ENCODE results near the gene TAF6. TPM values are rescaled to one million over a fixed set of nuclear protein-coding genes. Genes with fewer than 3 reads are reported as not detected.

TAF6 gene
- total and polyA plus RNA-seq, 9 of the 15 experiments (the other 6 are each of a cell fraction or from before 2014, with no cell fraction given) = 0.78 to 78.7 (median 21.3) TPM

GRCh38 chr7:100158229-100159098 lies 39.3 kb upstream of the TAF6 start, which contains the start of gene TRAPPC14 (continued):
- TF ChIP-seq, protein P1, sequence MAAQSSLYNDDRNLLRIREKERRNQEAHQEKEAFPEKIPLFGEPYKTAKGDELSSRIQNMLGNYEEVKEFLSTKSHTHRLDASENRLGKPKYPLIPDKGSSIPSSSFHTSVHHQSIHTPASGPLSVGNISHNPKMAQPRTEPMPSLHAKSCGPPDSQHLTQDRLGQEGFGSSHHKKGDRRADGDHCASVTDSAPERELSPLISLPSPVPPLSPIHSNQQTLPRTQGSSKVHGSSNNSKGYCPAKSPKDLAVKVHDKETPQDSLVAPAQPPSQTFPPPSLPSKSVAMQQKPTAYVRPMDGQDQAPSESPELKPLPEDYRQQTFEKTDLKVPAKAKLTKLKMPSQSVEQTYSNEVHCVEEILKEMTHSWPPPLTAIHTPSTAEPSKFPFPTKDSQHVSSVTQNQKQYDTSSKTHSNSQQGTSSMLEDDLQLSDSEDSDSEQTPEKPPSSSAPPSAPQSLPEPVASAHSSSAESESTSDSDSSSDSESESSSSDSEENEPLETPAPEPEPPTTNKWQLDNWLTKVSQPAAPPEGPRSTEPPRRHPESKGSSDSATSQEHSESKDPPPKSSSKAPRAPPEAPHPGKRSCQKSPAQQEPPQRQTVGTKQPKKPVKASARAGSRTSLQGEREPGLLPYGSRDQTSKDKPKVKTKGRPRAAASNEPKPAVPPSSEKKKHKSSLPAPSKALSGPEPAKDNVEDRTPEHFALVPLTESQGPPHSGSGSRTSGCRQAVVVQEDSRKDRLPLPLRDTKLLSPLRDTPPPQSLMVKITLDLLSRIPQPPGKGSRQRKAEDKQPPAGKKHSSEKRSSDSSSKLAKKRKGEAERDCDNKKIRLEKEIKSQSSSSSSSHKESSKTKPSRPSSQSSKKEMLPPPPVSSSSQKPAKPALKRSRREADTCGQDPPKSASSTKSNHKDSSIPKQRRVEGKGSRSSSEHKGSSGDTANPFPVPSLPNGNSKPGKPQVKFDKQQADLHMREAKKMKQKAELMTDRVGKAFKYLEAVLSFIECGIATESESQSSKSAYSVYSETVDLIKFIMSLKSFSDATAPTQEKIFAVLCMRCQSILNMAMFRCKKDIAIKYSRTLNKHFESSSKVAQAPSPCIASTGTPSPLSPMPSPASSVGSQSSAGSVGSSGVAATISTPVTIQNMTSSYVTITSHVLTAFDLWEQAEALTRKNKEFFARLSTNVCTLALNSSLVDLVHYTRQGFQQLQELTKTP (IDR thresholded peaks at IDR 0.05; ENCODE audit: low read depth in 1 of 2, partially characterized antibody in 2 of 2) = no peak
- peak; percentile 41; the same call in 1 of the 2 replicates for TF ChIP-seq MBD2 (IDR thresholded peaks at IDR 0.05; ENCODE audit: borderline replicate concordance, low read depth)
- no peak for TF ChIP-seq ZKSCAN8 (CRISPR knock-in tag; IDR thresholded peaks at IDR 0.05)
- TF ChIP-seq ETV6 (IDR thresholded peaks at IDR 0.05; ENCODE audit: borderline replicate concordance in 1 of 2, low read depth in 2 of 2, low read length in 1 of 2) = peak in 1 of 2 experiments; percentile 50; a peak in 2 of 4 replicates
- TF ChIP-seq ETV6 (CRISPR knock-in tag; IDR thresholded peaks at IDR 0.05; ENCODE audit: borderline replicate concordance) = no peak
- TF ChIP-seq TAF7 (tag; IDR thresholded peaks at IDR 0.05) = 0 out of 2 replicates have a peak, but pooled peaks have one; percentile 44
- peak; percentile 78 for TF ChIP-seq TEAD4 (IDR thresholded peaks at IDR 0.05; ENCODE audit: low read length)
- TF ChIP-seq TEAD4 (CRISPR knock-in tag; IDR thresholded peaks at IDR 0.05; ENCODE audit: borderline replicate concordance) = no peak; the same call in 1 of the 2 replicates
- peak; percentile 85 for TF ChIP-seq TARDBP (IDR thresholded peaks at IDR 0.05)
- peak; percentile 81; the same call in 1 of the 2 replicates for TF ChIP-seq ZC3H4 (CRISPR knock-in tag; IDR thresholded peaks at IDR 0.05; ENCODE audit: borderline replicate concordance)
- peak; percentile 51 for TF ChIP-seq FOSL1 (tag; conservative IDR thresholded peaks at IDR 0.05)
- TF ChIP-seq POLR2G (IDR thresholded peaks at IDR 0.05; ENCODE audit: low read depth, low read length) = peak; percentile 94
- TF ChIP-seq, protein P2, sequence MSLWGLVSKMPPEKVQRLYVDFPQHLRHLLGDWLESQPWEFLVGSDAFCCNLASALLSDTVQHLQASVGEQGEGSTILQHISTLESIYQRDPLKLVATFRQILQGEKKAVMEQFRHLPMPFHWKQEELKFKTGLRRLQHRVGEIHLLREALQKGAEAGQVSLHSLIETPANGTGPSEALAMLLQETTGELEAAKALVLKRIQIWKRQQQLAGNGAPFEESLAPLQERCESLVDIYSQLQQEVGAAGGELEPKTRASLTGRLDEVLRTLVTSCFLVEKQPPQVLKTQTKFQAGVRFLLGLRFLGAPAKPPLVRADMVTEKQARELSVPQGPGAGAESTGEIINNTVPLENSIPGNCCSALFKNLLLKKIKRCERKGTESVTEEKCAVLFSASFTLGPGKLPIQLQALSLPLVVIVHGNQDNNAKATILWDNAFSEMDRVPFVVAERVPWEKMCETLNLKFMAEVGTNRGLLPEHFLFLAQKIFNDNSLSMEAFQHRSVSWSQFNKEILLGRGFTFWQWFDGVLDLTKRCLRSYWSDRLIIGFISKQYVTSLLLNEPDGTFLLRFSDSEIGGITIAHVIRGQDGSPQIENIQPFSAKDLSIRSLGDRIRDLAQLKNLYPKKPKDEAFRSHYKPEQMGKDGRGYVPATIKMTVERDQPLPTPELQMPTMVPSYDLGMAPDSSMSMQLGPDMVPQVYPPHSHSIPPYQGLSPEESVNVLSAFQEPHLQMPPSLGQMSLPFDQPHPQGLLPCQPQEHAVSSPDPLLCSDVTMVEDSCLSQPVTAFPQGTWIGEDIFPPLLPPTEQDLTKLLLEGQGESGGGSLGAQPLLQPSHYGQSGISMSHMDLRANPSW (CRISPR knock-in tag; IDR thresholded peaks at IDR 0.05) = 0 out of 2 replicates have a peak, but pooled peaks have one; percentile 38
- TF ChIP-seq TAF15 (IDR thresholded peaks at IDR 0.05; ENCODE audit: low read depth, low read length) = no peak
- TF ChIP-seq ZNF431 (CRISPR knock-in tag; IDR thresholded peaks at IDR 0.05) = no peak
- no peak for TF ChIP-seq ARHGAP35 (IDR thresholded peaks at IDR 0.05; ENCODE audit: partially characterized antibody)
- TF ChIP-seq SMAD1 (IDR thresholded peaks at IDR 0.05; ENCODE audit: low read depth, low read length, partially characterized antibody) = peak; percentile 17
- TF ChIP-seq TBL1XR1 (IDR thresholded peaks at IDR 0.05; ENCODE audit: low read length in 2 of 2) = no peak; a peak in 1 of 4 replicates
- no peak for TF ChIP-seq ATF3 (IDR thresholded peaks at IDR 0.05)
- 0 out of 2 replicates have a peak, but pooled peaks have one; percentile 43 for TF ChIP-seq ATF3 (CRISPR knock-in tag; conservative IDR thresholded peaks at IDR 0.05)

Measured in K562 (cell line).